Liver (tissue), 9 donors: ENCODE results near the gene LMBRD2. TPM values are rescaled to one million over a fixed set of nuclear protein-coding genes. Genes with fewer than 3 reads are reported as not detected.
"Not testable (repeated sequence)": the region's sequence is repeated elsewhere in the genome, so short reads cannot be mapped to it uniquely, and the experiment has no call there.

ENCODE experiments used
- DNase-seq: peaks from one replicate; pipeline ENCODE4 v3.0.0-alpha.2; 2017; ENCODE audit warnings: low spot score
- H3K27ac ChIP-seq, 2 donors: one replicate each; pipeline ENCODE4 v1.7.0; 2013; ENCODE audit warnings: inconsistent platforms in 2 of 2, low read length in 2 of 2, control low read depth in 1 of 2, low read depth in 1 of 2, mild to moderate bottlenecking in 1 of 2
- H3K27me3 ChIP-seq, 4 donors: one replicate each; pipeline versions ENCODE4 v1.6.1 to v1.7.0; 2013; ENCODE audit warnings: low read length in 3 of 4, inconsistent platforms in 1 of 4, mild to moderate bottlenecking in 1 of 4, moderate library complexity in 1 of 4; ENCODE audit not compliant: control insufficient read depth in 4 of 4, insufficient read depth in 4 of 4
- H3K36me3 ChIP-seq, 4 donors: one replicate each; pipeline versions ENCODE4 v1.6.1 to v1.7.0; 2013; ENCODE audit warnings: low read length in 3 of 4, mild to moderate bottlenecking in 3 of 4, low read depth in 1 of 4, moderate library complexity in 1 of 4; ENCODE audit not compliant: control insufficient read depth in 4 of 4, insufficient read depth in 3 of 4
- H3K4me1 ChIP-seq, 4 donors: one replicate each; pipeline versions ENCODE4 v1.6.1 to v1.7.0; 2013; ENCODE audit warnings: low read length in 3 of 4, mild to moderate bottlenecking in 3 of 4, moderate library complexity in 1 of 4; ENCODE audit not compliant: control insufficient read depth in 4 of 4, insufficient read depth in 4 of 4
- H3K4me3 ChIP-seq, 3 donors: one replicate each; pipeline versions ENCODE4 v1.6.1 to v1.7.0; 2013; ENCODE audit warnings: low read length in 3 of 3, control low read depth in 1 of 3, low read depth in 1 of 3, mild to moderate bottlenecking in 1 of 3
- H3K9ac ChIP-seq, 2 donors: one replicate each; pipeline ENCODE4 v1.7.0; 2013; ENCODE audit warnings: low read length in 2 of 2, mild to moderate bottlenecking in 2 of 2, moderate library complexity in 2 of 2, control low read depth in 1 of 2, low read depth in 1 of 2
- H3K9me3 ChIP-seq, 4 donors: one replicate each; pipeline versions ENCODE4 v1.6.1 to v1.7.0; 2013; ENCODE audit warnings: low read length in 3 of 4; ENCODE audit not compliant: control insufficient read depth in 4 of 4
- CTCF ChIP-seq: fragments of 150-350 bp; IDR thresholded peaks from 2 replicates; pipeline ENCODE4 v1.5.1; 2017; ENCODE audit warnings: improper control_type of control experiment, low read depth, low read length; ENCODE audit not compliant: missing input control
- EGR1 ChIP-seq, 2 donors: IDR thresholded peaks; 2 replicates each; pipeline ENCODE4 v1.6.1; 2016 to 2018; ENCODE audit warnings: antibody characterized with exemption in 2 of 2, low read depth in 2 of 2
- FOXA1 ChIP-seq: IDR thresholded peaks from 2 replicates; pipeline ENCODE4 v1.6.1; 2016; ENCODE audit warnings: antibody characterized with exemption
- FOXA2 ChIP-seq: IDR thresholded peaks from 2 replicates; pipeline ENCODE4 v1.6.1; 2016; ENCODE audit warnings: antibody characterized with exemption
- GABPA ChIP-seq, 2 donors: IDR thresholded peaks in 1 of 2; conservative IDR thresholded peaks in 1 of 2; 2 replicates each; pipeline ENCODE4 v1.6.1; 2016; ENCODE audit warnings: antibody characterized with exemption in 2 of 2, mild to moderate bottlenecking in 1 of 2, moderate library complexity in 1 of 2
- HNF4A ChIP-seq, 2 donors: conservative IDR thresholded peaks; 2 replicates each; pipeline ENCODE4 v1.6.1; 2016; ENCODE audit warnings: antibody characterized with exemption in 2 of 2, mild to moderate bottlenecking in 2 of 2
- HNF4G ChIP-seq: IDR thresholded peaks from 2 replicates; pipeline ENCODE4 v1.6.1; 2016; ENCODE audit warnings: antibody characterized with exemption
- JUND ChIP-seq, 2 donors: IDR thresholded peaks; 2 replicates each; pipeline ENCODE4 v1.6.1; 2016; ENCODE audit warnings: antibody characterized with exemption in 2 of 2
- NR2F2 ChIP-seq: IDR thresholded peaks from 2 replicates; pipeline ENCODE4 v1.6.1; 2016; ENCODE audit warnings: antibody characterized with exemption
- RXRA ChIP-seq, 2 donors: IDR thresholded peaks; 2 replicates each; pipeline ENCODE4 v1.6.1; 2017 to 2018; ENCODE audit warnings: antibody characterized with exemption in 2 of 2, mild to moderate bottlenecking in 1 of 2
- TAF1 ChIP-seq: conservative IDR thresholded peaks from 2 replicates; pipeline ENCODE4 v1.6.1; 2016; ENCODE audit warnings: antibody characterized with exemption, mild to moderate bottlenecking
- YY1 ChIP-seq: IDR thresholded peaks from 2 replicates; pipeline ENCODE4 v1.6.1; 2016; ENCODE audit warnings: antibody characterized with exemption, mild to moderate bottlenecking
- ZBTB33 ChIP-seq: IDR thresholded peaks from 2 replicates; pipeline ENCODE4 v1.6.1; 2016; ENCODE audit warnings: antibody characterized with exemption
- WGBS: extraction: QIAGEN DNeasy Blood & Tissue Kit; methylation state at CpG from one replicate; pipeline ENCODE4 v1.1.7; 2013; 5-methylcytosine and 5-hydroxymethylcytosine counted together
- polyA plus RNA-seq, 2 donors: library from polyadenylated mRNA; stranded (reverse) in 1 of 2; unstranded in 1 of 2; fragments of 200-250 nt in 1 of 2; fragments of >200 nt in 1 of 2; fragmentation: Nextera tagmentation in 1 of 2; extraction: Ambion mirVana in 1 of 2; gene quantifications; one replicate each; pipeline versions ENCODE4 v1.2.1 to v1.2.3, GENCODE V29; 2013 to 2015
- total RNA-seq, 2 donors: library from RNA; depleted of rRNA; stranded (reverse); fragments of >200 nt; gene quantifications; one replicate each; pipeline ENCODE4 v1.2.3, GENCODE V29; 2014
- TF ChIP-seq, protein P1 (sequence below): IDR thresholded peaks from 2 replicates; pipeline ENCODE4 v1.6.1; 2016; ENCODE audit warnings: antibody characterized with exemption
- TF ChIP-seq, protein P2 (sequence below): IDR thresholded peaks from 2 replicates; pipeline ENCODE4 v1.6.1; 2016; ENCODE audit warnings: antibody characterized with exemption
- donor health status: healthy.
- donor health status: healthy.
- donor health status: healthy.
- donor health status: healthy.
- donor health status: healthy.

Gene LMBRD2
- total and polyA plus RNA-seq, 4 donors = 3.8 to 20.5 (median 9.2) TPM

- 90% methylated on average over 4 of the region's 4 CpGs for WGBS
- Histone ChIP-seq H3K27me3 (no peaks in the 10 kb centered on the region), H3K27ac (no peak overlapping the region), H3K4me1 (peaks cover 0 to 6% (median 5%) of the 10 kb centered on the region in 4 donors), H3K36me3 (peaks cover 0 to 67% (median 55%) of the 10 kb centered on the region in 4 donors), H3K4me3 (no peak overlapping the region), H3K9me3 (no peaks in the 10 kb centered on the region), H3K9ac (no peak overlapping the region)
- DNase-seq = no peak
- TF ChIP-seq, protein P1, sequence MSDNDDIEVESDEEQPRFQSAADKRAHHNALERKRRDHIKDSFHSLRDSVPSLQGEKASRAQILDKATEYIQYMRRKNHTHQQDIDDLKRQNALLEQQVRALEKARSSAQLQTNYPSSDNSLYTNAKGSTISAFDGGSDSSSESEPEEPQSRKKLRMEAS = no peak
- TF ChIP-seq NR2F2 (no peak), ZBTB33 (no peak), GABPA (IDR thresholded peaks at IDR 0.05 in 1 of 2, conservative IDR thresholded peaks at IDR 0.05 in 1 of 2) (no peak), TAF1 (no peak), CTCF (no peak), JUND (IDR thresholded peaks at IDR 0.05) (no peak), RXRA (IDR thresholded peaks at IDR 0.05) (no peak), YY1 (no peak), FOXA1 (no peak), HNF4A (conservative IDR thresholded peaks at IDR 0.05) (no peak)
- TF ChIP-seq, protein P2, sequence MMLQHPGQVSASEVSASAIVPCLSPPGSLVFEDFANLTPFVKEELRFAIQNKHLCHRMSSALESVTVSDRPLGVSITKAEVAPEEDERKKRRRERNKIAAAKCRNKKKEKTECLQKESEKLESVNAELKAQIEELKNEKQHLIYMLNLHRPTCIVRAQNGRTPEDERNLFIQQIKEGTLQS = no peak
Observed at GRCh38 chr5:36200513-36200912, 48.8 kb upstream of the LMBRD2 start.

DNA sequence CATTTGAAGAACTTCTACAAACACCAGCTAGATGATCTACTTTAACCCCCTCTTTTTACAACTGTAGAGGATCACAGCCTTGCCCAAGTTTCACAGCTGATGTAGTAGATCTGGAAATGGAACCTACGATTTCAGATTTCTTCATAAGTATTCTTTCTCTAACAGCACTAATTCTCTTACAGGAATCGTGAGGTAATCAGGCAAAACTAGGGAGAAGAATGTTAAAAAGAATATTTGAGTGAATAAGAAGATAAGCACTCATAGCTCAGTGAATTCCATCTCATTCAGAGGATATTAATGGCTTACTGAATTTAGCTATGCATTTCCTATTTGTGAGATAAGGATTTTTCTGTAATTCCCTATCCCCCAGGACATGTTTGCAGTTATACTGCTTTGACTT is 47.9 kb upstream of the LMBRD2 start:
- no peak overlapping the region for H3K9ac ChIP-seq
- H3K27ac ChIP-seq = no peak overlapping the region
- DNase-seq = no peak
- no peaks in the 10 kb centered on the region for H3K9me3 ChIP-seq
- H3K4me1 ChIP-seq = peaks cover 0 to 4% (median 0%) of the 10 kb centered on the region in 4 donors
- TF ChIP-seq EGR1 (IDR thresholded peaks at IDR 0.05; ENCODE audit: low read depth in 2 of 2) (no peak), RXRA (IDR thresholded peaks at IDR 0.05) (no peak), TAF1 (no peak), ZBTB33 (no peak), HNF4A (conservative IDR thresholded peaks at IDR 0.05) (no peak), CTCF (no peak), HNF4G (no peak), YY1 (no peak), JUND (IDR thresholded peaks at IDR 0.05) (no peak), FOXA2 (no peak), GABPA (IDR thresholded peaks at IDR 0.05 in 1 of 2, conservative IDR thresholded peaks at IDR 0.05 in 1 of 2) (no peak)
- H3K27me3 ChIP-seq = no peaks in the 10 kb centered on the region
- WGBS = 68% methylated on average over 2 of the region's 2 CpGs
- H3K4me3 ChIP-seq = no peak overlapping the region
- H3K36me3 ChIP-seq = peaks cover 0 to 65% (median 58%) of the 10 kb centered on the region in 4 donors

- DNase-seq = not testable (repeated sequence)
Observed at GRCh38 chr5:36198783-36199182, 47.1 kb upstream of the LMBRD2 start.

More at GRCh38 chr5:36198783-36199182, 47.1 kb upstream of the LMBRD2 start:
- H3K27me3 ChIP-seq, H3K9me3 ChIP-seq, H3K9ac ChIP-seq, H3K4me3 ChIP-seq, H3K4me1 ChIP-seq, H3K27ac ChIP-seq: not testable (repeated sequence)
- 92% methylated on average over 2 of the region's 3 CpGs for WGBS
- peaks cover 0 to 61% (median 55%) of the 10 kb centered on the region in 4 donors for H3K36me3 ChIP-seq
